Muscle of arm (tissue), 14 donors: ENCODE measurements around the gene FBP1. TPM values are rescaled to one million over a fixed set of nuclear protein-coding genes. Genes with fewer than 3 reads are reported as not detected.

Experiments used
- DNase-seq: peaks from one replicate; pipeline ENCODE4 v3.0.0-alpha.2; 2013
- long read RNA-seq, 11 donors: transcript quantifications; one replicate each; lab custom pipeline, GENCODE V29; 2026
- polyA plus RNA-seq, 12 donors: library from polyadenylated mRNA; unstranded; fragments of 120-200 nt; gene quantifications; one replicate each; pipeline ENCODE4 v1.2.1, GENCODE V29; 2013; ENCODE audit not compliant: insufficient read length in 12 of 12

FBP1 gene
- 10 to 100 TPM in 1 of 12 donors, 1 to 10 TPM in 7, under 1 TPM in 3, not detected in 1; 0.42 to 15.4 (median 1.1) TPM for polyA plus RNA-seq
- long read RNA-seq, donor 1, transcript FBP1-201 (7 exons, 1,462 nt): major isoform, 15 of 73 reads
- long read RNA-seq, donor 1, partial matches to known transcripts: 50 of 73 reads
- long read RNA-seq, donor 1, other reads (novel, unspliced or antisense): 8 of 73 reads
- long read RNA-seq, donor 2: 0 reads
- long read RNA-seq, donor 3: 0 reads
- long read RNA-seq, donor 4: 0 reads
- long read RNA-seq, donor 5: 0 reads
- long read RNA-seq, donor 6: 0 reads
- long read RNA-seq, donor 7: 0 reads
- long read RNA-seq, donor 8: 0 reads
- long read RNA-seq, donor 9: 0 reads
- long read RNA-seq, donor 10: 0 reads
- long read RNA-seq, donor 11: 0 reads

DNA sequence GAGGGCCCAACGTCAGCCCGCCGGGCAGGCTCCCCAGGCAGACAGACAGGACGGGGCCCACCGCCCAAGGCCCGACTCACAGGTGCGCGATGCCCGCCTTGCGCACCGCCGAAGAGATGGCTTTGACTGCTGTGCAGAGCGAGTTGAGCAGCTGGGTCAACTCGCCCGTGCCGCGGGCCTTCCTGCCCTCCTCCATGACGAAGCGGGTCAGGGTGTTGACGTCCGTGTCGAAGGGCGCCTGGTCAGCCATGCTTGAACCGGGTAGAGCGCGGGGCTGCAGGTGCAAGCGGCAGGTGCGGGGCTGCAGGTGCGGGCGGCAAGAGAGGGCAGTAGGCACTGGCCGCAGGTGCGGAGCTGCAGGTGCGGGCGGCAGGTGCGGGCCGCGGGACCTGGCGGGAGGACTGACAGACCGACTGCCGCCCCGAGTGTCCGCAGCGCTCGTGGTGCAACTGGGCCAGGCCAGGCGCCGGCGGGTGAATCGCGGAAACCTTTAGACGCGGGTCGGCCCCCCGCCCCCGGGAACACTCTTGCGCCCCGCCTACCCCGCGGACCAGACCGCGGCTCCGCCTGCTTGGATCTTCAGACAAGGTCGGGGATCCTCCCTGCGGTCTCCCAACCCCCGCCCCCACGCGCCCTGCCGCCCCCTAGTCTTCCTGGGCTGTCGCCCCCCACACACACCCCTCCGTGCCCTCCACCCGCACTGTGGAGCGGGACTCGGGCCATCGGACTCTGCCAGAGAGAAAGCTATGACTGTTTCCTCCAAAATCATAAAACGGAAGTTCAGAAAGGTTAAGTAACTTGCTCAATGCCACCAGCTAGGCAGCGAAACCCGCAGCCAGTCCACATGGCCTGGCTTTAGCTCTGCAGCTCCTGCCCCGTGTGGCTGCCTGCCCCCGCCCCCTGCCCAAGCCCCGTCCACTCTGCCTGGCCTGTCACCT is at the start of gene FBP1:
Gene FBP1, minus strand, starts transcription at position 458 of the 938 bp plus-strand sequence. Its CDS starts 208 bp downstream, at position 250.
- no peak for DNase-seq

GRCh38 chr9:94687451-94687850 is 48.1 kb upstream of the FBP1 start:
- no peak for DNase-seq

- DNase-seq: no peak
Observed at GRCh38 chr9:94685359-94685758, 46.0 kb upstream of the FBP1 start.

GRCh38 chr9:94681508-94681907 is 42.2 kb upstream of the FBP1 start:
- peak; percentile 71 for DNase-seq

GRCh38 chr9:94680621-94681020 is 41.3 kb upstream of the FBP1 start:
- DNase-seq: no peak

GRCh38 chr9:94680020-94680419 is 40.7 kb upstream of the FBP1 start:
- no peak for DNase-seq

DNA sequence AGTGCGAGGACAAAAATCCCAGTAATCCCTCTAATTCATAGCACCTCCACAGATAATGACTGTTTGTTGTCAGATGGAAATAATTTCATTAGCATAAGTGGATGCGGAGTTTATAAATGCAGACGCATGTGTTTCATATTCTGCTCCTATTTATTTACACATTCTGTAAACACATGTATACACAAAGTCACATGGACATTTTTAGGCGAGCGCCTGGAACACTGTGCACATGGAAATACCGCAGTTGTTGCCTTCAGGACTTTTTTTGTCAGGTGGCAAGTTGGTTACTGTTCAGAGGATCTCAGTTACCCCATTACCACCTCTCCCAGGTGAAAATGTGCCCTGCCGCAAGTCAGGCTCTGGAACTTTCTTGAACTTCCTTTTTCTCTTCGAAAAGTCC is 40.3 kb upstream of the FBP1 start:
- DNase-seq: no peak

DNA sequence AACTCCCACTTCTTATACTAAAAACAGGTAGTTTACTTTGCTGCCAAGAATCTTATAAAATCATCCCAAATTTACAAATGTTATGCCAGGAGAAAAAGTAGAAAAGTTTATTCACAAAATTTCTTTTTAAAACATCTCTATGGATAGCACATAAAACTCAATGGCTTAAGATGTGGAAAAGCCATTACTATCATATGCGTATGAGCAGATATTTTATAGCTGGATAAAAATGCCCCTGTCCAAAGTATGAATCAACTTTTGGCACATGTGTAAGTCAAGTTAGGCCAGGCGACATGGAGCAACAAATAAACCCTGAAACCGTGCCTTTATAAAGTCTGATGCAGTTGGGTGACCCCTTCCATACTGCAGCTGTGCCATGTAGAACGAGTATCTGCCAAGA is 38.6 kb upstream of the FBP1 start:
- peak; percentile 76 for DNase-seq

- DNase-seq: no peak
Observed at GRCh38 chr9:94676446-94677131, 37.3 kb upstream of the FBP1 start.

- peak; percentile 68 for DNase-seq
Observed at GRCh38 chr9:94675008-94675881, 35.9 kb upstream of the FBP1 start.

DNA sequence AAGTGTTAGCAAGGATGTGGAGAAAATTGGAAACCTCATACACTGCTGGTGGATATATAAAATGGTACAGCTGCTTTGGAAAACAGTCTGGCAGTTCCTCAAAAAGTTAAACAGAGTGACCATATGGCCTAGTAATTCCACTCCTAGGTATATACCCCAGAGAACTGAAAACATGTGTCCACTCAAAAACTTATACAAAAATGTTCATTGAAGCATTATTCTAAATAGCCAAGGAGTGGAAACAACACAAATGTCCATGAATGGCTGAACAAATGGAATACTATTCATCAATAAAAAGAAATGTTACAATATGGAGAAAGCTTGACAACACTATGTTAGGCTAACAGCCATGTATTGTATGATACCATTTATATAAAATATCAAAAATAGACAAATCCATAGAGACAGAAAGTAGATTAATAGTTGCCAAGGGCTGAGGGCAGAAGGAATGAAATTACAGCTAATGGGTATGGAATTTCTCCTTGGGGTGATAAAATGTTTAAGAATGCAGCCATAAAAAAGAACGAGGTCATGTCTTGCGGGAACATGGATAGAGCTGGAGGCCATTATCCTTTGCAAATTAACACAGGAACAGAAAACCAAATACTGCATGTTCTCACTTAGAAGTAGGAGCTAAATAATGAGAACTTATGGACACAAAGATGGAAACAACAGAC is 33.6 kb upstream of the FBP1 start:
- DNase-seq: no peak

DNA sequence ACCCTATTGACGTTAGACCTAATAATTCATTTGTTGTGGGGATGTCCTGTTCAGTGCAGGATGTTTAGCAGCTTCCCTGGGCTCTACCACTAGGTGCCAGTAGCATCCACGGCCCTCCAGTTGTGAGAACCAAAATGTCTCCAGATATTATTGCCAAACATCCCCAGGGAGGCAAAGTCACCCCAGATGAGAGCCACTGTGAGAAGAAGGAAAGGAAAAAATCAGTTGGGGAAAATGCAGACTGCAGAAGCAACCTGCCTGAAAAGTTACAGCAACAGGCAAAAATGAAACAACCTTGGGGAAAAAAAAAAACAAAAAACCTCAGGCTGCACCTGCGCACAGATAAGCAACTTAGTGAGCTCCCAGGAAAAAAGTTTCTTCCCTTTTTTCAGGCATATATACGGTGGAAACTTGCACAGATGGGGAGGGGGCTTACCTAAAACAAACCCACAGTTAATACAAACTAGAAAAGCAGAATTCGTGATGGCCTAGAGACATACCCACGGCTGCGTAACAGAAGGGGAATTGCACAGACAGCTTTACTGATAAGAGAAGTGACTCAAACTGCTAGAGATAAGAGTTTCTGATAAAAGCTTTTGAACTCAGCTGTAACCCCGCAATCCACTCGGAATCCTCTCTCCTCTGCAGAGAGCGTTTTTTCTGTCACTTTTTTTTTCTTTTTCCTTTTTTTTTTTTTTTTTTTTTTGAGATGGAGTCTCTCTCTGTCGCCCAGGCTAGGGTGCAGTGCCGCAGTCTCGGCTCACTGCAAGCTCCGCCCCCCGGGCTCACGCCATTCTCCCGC is 29.8 kb upstream of the FBP1 start:
- DNase-seq: peak; percentile 35

DNA sequence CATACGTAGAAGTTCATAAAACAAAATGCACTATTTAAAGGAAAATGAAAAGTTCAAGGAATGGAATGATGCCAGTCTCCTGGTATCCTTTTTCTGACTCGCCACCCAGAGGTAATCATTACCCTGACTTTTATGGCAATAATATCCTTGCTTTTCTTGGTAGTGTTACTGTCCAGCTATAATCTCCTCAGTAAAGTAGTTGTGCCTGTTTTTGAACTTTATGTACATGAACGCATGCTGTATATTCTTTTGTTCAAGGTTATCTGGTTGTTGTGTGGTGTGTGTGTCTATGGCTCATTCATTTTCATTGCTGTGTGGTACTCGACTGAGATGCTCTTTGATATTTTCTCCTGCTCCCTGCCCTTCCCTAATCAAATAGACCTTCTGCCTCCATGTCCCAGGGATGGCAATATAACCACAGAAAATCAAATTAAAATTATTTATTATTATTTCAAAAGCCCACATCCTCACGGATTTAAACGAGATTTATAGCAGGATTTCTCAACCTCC is 29.2 kb upstream of the FBP1 start:
- DNase-seq: no peak

DNA sequence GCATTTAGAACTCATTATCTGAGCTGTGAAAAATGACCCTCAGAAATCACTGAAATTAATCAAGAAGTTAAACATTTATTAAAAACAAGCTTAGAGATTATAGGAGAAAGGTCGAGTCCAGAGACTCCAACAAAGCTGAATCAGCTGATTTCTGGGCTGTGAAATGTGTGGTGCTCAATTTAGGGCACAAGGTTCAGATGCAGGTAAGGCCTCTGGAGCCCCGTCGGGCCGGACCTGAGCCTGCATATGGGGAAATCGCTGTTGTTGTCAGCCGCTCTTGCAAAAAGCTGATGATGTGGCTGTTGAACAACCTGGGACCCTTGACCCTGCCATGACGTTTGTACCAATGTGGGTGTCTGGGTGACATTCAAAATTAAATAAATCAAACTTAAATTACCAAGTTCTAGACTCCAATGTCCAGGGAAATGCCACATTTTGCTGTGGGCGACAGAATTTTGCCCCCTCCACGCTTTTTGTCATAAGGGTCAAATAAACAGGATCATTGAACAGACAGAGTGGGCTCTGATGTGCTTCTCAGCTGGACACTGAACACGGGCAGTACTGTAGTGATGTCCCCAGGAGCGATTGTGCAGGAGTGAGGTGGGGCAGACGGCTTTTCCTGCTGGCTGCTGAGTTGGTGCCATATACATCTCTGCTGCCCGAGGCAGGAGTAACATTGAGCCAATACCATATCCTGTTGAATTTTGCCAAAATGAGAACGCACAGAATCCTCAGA is 27.2 kb upstream of the FBP1 start:
- DNase-seq: no peak

DNA sequence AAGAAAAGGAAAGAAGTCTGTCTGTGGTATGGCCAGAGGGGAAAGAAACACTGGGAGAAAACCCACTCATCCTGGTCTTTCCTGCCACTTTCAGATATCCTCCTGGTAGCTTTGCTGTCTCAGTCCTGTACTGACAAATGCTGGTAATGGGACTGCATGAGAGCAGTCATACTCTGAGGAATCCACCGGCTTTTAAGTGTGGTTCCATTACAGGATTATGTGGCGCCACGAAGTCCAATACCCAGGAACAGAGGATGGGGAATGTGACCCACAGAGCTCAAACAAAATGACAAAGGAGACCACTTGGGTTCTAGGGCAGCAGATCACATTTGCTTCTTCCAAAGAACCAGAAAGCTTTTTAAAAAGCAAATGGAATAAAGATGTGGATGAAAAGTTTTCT is 26.3 kb upstream of the FBP1 start:
- DNase-seq: no peak

DNA sequence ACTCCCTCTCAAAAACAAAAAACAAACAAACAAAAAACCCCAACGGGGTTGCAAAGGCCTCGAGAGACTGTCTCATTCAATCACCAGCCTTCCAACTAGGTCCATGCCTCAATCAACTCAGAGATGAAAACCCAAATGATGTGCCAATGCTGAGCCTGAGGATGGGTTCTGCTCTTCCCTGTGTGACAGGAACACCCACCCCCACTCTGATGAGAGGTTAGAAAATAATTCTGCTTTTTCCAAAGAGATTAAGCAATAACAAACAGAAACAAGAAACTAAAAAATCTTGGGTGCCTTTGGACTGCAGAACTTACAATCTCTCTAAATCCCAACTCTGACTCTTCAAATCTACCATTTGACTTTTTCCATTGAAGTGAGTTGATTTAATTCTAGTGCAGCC is 25.5 kb upstream of the FBP1 start:
- no peak for DNase-seq

DNA sequence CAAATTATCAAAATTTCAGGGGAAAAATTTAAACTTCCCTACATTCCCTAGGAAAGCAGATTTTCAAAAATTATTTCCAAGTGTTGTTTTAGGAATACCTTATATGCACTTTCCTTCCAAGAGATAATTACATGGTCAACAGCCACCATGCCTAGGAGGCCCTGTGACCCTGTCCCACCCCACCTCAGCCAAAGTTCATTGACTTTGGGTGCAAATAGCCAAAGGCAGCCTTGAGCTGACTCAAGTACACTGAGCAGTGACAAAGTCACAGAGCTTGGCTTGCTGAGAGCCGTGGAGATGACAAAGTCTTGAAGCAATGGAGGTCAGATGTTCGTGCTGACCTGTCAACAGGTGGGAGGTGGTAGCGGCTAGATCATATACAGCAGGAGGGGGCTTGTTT is 24.3 kb upstream of the FBP1 start:
- DNase-seq: no peak

GRCh38 chr9:94663140-94663539 is 23.8 kb upstream of the FBP1 start:
- no peak for DNase-seq
